ENCODE measurements around the gene EFNA1. TPM values are rescaled to one million over a fixed set of nuclear protein-coding genes. Genes with fewer than 3 reads are reported as not detected.

Gene EFNA1
- total and polyA plus RNA-seq, 2 experiments from 2014 or later: 3.2 to 5.1 TPM

DNA sequence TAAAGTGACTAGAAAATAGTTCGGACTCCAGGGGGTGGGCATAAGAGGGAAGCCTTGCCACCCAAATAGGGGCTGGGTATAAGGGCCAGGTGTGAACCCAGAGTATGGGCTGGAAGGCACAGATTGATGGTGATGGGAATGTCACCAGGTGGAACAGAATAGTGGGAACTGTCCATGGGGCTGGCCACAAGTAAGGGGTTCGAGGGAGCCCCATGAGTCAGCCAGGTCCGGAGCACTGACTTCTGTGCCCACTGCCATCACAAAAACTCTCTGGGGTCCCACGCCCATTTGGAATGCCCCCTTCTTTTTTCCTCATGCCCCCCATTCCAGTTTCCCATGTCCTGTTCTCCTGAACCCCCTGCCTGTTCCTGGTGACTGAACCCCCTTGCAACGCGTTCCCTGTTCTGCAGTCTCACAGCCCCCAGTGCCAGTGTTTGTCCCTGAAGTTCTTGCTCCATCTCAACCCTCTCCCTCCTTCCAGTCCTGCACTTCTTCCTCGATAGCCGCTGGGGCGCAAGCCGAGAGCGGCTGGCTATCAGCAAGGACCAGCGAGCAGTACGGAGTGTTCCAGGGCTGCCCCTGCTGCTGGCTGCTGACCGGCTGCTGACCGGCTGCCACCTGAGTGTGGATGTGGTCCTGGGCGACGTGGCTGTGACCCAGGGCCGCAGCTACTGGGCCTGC, 53.8 kb downstream of the EFNA1 start:
- peaks cover 14% of the 10 kb centered on the region; the same call in 1 of the 2 replicates for H3K4me1 ChIP-seq (ENCODE audit: insufficient read depth)
- Mint-ChIP-seq H3K27me3 (ENCODE audit: insufficient read depth, low read depth, poor library complexity) (peaks cover 10% of the 10 kb centered on the region), H3K9me3 (no peaks in the 10 kb centered on the region), H3K36me3 (ENCODE audit: low read depth) (peaks cover 54% of the 10 kb centered on the region), H3K4me1 (peaks cover 18% of the 10 kb centered on the region), H3K27ac (no peak overlapping the region), H3K4me3 (no peak overlapping the region)
- H4K20me1 ChIP-seq (replicated peaks; ENCODE audit: insufficient read depth): no peaks in the 10 kb centered on the region
- no peak overlapping the region for H2AFZ ChIP-seq
- ATAC-seq (no peak), DNase-seq (ENCODE audit: low spot score) (no peak)
- H3K4me2 ChIP-seq: no peak overlapping the region
- TF ChIP-seq ZNF331 (CRISPR knock-in tag; IDR thresholded peaks at IDR 0.05; ENCODE audit: low read depth): no peak
- TF ChIP-seq NANOG (IDR thresholded peaks at IDR 0.05; ENCODE audit: borderline replicate concordance): no peak
- TF ChIP-seq JUNB (IDR thresholded peaks at IDR 0.05; ENCODE audit: unreplicated experiment): no peak
- no peak for TF ChIP-seq EZH2 (IDR thresholded peaks at IDR 0.05; ENCODE audit: low read depth, unreplicated experiment)
- no peak for TF ChIP-seq EZH2phosphoT487 (IDR thresholded peaks at IDR 0.05; ENCODE audit: unreplicated experiment)
- no peak for TF ChIP-seq STAT1 (IDR thresholded peaks at IDR 0.05; ENCODE audit: unreplicated experiment)
- no peak for TF ChIP-seq CREB1 (CRISPR knock-in tag; IDR thresholded peaks at IDR 0.05; ENCODE audit: low read depth)
- no peak for TF ChIP-seq REST (IDR thresholded peaks at IDR 0.05; ENCODE audit: unreplicated experiment)
- TF ChIP-seq, protein P1, sequence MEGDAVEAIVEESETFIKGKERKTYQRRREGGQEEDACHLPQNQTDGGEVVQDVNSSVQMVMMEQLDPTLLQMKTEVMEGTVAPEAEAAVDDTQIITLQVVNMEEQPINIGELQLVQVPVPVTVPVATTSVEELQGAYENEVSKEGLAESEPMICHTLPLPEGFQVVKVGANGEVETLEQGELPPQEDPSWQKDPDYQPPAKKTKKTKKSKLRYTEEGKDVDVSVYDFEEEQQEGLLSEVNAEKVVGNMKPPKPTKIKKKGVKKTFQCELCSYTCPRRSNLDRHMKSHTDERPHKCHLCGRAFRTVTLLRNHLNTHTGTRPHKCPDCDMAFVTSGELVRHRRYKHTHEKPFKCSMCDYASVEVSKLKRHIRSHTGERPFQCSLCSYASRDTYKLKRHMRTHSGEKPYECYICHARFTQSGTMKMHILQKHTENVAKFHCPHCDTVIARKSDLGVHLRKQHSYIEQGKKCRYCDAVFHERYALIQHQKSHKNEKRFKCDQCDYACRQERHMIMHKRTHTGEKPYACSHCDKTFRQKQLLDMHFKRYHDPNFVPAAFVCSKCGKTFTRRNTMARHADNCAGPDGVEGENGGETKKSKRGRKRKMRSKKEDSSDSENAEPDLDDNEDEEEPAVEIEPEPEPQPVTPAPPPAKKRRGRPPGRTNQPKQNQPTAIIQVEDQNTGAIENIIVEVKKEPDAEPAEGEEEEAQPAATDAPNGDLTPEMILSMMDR (conservative IDR thresholded peaks at IDR 0.05; ENCODE audit: low read depth in 2 of 2): no peak
- TF ChIP-seq, protein P2, sequence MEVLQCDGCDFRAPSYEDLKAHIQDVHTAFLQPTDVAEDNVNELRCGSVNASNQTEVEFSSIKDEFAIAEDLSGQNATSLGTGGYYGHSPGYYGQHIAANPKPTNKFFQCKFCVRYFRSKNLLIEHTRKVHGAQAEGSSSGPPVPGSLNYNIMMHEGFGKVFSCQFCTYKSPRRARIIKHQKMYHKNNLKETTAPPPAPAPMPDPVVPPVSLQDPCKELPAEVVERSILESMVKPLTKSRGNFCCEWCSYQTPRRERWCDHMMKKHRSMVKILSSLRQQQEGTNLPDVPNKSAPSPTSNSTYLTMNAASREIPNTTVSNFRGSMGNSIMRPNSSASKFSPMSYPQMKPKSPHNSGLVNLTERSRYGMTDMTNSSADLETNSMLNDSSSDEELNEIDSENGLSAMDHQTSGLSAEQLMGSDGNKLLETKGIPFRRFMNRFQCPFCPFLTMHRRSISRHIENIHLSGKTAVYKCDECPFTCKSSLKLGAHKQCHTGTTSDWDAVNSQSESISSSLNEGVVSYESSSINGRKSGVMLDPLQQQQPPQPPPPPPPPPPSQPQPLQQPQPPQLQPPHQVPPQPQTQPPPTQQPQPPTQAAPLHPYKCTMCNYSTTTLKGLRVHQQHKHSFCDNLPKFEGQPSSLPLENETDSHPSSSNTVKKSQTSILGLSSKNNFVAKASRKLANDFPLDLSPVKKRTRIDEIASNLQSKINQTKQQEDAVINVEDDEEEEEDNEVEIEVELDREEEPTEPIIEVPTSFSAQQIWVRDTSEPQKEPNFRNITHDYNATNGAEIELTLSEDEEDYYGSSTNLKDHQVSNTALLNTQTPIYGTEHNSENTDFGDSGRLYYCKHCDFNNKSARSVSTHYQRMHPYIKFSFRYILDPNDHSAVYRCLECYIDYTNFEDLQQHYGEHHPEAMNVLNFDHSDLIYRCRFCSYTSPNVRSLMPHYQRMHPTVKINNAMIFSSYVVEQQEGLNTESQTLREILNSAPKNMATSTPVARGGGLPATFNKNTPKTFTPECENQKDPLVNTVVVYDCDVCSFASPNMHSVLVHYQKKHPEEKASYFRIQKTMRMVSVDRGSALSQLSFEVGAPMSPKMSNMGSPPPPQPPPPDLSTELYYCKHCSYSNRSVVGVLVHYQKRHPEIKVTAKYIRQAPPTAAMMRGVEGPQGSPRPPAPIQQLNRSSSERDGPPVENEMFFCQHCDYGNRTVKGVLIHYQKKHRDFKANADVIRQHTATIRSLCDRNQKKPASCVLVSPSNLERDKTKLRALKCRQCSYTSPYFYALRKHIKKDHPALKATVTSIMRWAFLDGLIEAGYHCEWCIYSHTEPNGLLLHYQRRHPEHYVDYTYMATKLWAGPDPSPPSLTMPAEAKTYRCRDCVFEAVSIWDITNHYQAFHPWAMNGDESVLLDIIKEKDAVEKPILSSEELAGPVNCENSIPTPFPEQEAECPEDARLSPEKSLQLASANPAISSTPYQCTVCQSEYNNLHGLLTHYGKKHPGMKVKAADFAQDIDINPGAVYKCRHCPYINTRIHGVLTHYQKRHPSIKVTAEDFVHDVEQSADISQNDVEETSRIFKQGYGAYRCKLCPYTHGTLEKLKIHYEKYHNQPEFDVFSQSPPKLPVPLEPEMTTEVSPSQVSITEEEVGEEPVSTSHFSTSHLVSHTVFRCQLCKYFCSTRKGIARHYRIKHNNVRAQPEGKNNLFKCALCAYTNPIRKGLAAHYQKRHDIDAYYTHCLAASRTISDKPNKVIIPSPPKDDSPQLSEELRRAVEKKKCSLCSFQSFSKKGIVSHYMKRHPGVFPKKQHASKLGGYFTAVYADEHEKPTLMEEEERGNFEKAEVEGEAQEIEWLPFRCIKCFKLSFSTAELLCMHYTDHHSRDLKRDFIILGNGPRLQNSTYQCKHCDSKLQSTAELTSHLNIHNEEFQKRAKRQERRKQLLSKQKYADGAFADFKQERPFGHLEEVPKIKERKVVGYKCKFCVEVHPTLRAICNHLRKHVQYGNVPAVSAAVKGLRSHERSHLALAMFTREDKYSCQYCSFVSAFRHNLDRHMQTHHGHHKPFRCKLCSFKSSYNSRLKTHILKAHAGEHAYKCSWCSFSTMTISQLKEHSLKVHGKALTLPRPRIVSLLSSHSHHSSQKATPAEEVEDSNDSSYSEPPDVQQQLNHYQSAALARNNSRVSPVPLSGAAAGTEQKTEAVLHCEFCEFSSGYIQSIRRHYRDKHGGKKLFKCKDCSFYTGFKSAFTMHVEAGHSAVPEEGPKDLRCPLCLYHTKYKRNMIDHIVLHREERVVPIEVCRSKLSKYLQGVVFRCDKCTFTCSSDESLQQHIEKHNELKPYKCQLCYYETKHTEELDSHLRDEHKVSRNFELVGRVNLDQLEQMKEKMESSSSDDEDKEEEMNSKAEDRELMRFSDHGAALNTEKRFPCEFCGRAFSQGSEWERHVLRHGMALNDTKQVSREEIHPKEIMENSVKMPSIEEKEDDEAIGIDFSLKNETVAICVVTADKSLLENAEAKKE (CRISPR knock-in tag; IDR thresholded peaks at IDR 0.05): no peak
- no peak for TF ChIP-seq ETS1 (IDR thresholded peaks at IDR 0.05)
- no peak for TF ChIP-seq POLR2AphosphoS5 (IDR thresholded peaks at IDR 0.05; ENCODE audit: low read depth)
- no peak for TF ChIP-seq ZNF114 (CRISPR knock-in tag; IDR thresholded peaks at IDR 0.05)
- no peak overlapping the region for H3K4me3 ChIP-seq
- no peak overlapping the region for H3K27ac ChIP-seq (ENCODE audit: low read depth)
- no peaks in the 10 kb centered on the region for H3K27me3 ChIP-seq (ENCODE audit: insufficient read depth)
- no peaks in the 10 kb centered on the region for H3K79me2 ChIP-seq (replicated peaks; ENCODE audit: insufficient read depth)
- no peaks in the 10 kb centered on the region for H3F3A ChIP-seq (replicated peaks; ENCODE audit: low read depth)
- no peaks in the 10 kb centered on the region for H3K9me2 ChIP-seq (ENCODE audit: insufficient read depth)
- H3K36me3 ChIP-seq (ENCODE audit: insufficient read depth): peaks cover 20% of the 10 kb centered on the region; the same call in 1 of the 2 replicates

Measured in GM23338 (cell line).